ENCODE measurements around the gene USP37.

Gene USP37

DNA sequence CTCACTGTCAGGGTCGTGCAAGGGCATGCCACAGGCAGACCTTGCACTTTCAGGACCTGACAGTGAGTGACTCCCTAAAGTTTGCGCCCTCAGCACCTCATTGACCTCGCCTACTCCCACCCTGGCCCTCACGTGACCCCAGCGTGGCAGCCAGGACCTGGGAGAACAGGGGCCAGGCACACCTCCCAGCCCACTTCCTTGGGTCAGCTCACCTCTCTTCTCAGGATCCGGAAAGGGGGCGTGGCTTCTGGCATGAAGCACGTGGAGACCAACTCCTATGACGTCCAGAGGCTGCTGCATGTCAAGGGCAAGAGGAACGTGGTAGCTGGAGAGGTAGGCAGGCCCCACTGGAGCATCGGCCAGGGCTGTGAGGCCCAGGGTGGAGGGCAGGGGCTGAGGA lies 140.4 kb downstream of the USP37 start:
- no peak for DNase-seq

DNA sequence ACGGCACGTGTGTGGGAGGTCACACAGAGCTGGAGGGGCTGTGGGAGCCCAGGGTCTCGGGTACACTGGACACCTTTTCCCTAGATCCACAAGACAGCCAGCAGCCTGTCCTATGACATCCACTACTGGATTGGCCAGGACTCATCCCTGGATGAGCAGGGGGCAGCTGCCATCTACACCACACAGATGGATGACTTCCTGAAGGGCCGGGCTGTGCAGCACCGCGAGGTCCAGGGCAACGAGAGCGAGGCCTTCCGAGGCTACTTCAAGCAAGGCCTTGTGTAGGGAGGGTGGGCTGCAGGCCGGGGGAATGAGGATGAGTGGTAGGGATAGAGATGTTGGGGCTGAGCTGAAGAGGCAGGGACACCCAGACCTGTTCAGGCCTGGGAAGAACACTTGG lies 142.6 kb downstream of the USP37 start:
- DNase-seq, result no peak

DNA sequence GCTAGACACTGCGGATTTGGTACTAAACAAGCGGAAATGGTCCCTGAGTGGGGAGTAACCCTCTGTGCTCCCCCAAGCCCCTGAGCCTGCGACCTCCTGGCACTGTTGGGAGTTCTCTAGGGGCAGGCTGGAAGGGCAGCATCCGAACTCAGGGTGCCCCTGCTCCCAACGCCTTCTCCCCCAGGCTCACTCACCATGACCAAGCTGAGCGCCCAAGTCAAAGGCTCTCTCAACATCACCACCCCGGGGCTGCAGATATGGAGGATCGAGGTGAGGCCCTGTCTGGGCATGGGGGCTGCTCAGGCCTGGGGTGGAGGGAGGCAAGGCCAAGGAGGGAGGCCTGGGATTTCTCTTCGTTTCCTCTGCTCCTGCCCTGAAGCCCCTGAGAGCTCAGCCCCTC lies 144.6 kb downstream of the USP37 start:
- DNase-seq, result no peak

DNA sequence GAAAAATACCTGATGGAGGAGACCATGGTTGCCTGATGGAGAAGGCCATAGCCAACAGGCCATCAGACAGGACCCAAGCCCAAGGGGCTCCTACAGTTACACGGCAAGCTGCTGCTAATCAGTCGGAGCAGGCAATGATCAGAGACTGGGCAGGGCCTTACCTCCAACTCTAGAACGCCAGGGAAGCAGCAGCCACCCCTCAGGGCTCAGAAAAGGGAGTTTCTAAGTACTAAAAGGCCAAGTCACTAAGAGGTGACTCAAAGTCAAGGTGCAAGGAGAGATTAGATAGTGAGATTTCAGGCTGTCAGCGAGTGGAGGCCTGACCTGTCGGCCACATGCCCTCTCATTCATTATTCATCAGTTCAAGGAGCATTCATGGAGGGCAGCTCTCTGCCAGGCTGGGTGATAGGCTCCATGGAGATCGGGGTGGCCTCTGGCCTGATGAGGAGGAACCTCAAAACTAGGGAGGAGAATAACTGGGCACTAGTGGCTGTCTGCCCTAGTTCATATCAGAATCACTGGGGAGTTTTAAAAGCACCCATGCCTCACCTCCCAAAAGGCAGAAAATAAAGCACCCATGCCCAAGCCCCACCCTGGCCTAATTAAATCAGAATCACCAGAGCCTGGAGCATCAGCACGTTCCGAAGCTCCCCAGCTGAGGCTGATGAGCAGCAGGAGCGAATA lies 145.6 kb downstream of the USP37 start:
- no peak for DNase-seq

DNA sequence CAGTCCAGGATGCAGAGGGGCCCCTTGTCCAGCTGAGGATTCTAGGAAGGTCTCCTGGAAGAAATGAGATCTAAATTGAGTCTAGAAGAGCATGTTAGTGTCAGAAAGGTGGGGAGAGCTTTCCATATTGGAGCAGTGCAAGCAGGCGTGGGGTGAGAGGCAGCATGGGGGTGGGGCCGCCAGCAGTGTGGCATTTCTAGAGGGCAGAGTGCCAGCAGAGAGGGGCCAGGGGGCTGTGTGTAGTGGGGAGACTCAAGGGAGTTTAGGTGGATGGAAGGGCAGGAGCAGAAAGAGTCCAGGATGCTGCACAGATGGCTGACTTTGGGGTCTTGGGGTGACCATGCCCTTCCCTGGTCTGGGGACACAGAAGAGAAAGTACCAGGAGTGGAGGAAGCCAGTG lies 147.1 kb downstream of the USP37 start:
- DNase-seq, result no peak

DNA sequence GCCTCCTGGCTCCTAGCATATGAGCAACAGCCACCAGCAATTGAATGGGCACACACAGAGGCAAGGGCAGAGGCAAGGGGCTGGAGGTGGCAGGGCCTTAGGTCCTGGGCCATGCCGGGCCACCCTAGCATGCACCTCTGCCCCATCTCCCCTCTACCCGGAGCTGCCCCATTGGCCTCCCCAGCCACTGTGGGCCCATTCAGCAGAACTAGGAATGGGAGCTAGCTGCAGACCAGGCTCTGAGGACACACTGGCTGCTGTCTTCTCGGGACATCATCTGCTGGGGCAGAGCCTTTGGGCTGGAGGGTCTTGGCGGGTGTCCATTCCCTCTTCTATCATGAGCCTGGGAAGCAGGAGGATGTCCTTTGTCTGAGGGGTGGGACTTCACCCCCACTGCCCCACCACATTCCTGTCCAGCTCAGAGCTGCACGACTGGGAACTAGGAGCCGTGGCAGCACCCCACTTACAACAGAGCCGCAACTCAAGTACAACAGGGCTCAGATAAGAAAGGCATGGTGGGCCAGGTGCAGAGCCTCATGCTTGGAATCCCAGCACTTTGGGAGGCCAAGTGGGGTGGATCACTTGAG lies 148.4 kb downstream of the USP37 start:
- no peak for DNase-seq

DNA sequence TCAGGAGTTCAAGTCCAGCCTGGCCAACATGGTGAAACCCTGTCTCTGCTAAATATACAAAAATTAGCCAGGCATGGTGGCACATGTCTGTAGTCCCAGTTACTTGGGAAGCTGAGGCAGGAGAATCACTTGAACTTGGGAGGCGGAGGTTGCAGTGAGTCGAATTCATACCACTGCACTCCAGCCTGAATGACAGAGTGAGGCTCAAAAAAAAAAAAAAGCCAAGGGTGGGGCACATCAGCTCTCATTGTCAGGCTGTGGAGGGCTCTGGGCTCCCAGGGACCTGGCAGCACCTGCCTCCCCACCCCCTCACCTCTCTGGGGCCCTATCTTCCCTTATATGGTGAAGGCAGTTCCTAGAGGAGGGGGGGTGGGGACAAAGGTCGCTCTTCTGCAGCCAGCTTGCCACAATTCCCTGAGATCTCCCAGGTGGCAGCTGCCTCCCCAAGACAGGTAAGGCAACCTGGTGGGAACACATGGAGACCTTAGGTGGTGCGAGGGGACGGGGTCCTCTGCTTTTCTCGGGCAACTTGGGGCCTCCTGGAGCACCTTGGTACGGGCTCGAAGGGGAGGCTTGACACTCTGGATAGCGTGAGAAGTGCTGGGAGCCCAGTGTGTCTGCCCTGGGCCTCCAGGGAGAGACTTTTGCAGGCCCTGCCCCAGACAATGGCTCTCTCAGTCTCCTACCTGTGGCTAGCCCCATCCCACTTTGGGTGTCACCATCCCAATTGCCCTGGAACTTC lies 149.3 kb downstream of the USP37 start, which contains the start of gene VIL1:
Gene VIL1, plus strand, starts transcription at position 407 of the 742 bp plus-strand sequence. CDS start 4,656 bp downstream, outside the sequence.
- no peak for DNase-seq

DNA sequence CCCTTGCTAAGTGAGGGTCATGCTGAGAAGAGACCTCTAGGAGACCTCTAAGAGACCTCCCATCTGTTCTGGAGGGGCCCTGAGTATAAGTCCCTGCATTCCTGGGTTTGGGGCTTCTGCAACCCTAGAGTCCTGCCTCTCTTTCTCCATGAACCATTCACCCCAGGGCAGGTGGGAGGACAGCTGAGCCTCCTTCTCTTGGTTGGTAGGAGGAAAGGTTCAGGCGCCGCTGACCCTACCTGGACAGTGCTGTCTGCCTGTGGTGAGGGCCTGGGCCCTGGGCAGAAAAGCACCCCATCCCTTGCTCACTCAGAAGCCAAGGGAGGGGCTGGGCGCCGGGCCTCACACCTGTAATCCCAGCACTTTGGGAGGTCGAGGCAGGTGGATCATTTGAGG lies 149.8 kb downstream of the USP37 start:
- DNase-seq, result no peak

DNA sequence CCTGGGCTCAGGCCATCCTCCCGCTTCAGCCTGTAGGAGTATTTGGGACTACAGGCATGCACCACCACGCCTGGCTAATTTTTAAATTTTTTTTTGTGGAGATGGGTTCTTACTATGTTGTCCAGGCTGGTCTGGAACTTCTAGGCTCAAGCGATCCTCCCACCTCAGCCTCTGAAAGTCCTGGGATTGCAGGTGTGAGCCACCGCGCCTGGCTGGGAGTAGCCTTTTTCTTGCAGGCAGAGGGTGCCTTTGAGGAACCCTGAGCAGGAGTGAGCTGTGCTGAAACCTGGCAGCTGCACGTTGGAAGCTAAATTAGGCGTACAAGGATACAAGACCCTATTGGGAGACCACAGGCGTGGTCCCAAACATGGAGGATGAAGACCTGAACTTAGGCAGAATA lies 160.4 kb downstream of the USP37 start:
- DNase-seq, result no peak

DNA sequence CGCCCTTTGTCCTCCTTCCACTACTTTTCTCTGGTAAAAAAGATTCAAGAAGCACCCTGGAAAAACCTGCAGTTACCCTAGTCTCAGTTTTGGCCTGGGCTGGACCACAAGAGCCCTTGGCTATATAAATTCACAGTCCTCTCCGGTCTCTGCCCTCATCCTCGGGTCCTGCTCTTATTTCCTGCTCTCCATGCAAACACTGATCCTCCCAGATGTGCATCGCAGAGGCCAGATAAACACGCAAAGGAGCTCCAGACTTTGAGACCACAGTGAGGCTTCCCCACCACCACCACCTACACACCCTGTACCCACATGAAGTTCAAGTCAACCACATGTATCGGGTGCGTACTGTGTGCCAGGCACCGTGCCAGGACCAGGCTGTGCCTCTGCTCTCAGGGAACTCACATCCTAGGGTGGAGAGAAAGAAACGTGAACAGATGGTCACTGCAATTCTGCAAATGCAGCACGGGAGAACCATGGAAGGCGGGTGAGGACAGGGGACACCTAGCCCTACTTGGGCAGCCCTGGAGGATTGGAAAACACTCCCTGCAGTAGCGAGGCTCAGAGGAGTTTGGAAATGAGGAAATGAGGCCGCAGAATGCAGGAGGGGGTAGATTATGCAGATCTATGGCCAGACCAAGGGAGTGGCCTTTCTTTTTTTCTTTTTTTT lies 161.1 kb downstream of the USP37 start:
- DNase-seq, result peak; percentile 63 to 73

DNA sequence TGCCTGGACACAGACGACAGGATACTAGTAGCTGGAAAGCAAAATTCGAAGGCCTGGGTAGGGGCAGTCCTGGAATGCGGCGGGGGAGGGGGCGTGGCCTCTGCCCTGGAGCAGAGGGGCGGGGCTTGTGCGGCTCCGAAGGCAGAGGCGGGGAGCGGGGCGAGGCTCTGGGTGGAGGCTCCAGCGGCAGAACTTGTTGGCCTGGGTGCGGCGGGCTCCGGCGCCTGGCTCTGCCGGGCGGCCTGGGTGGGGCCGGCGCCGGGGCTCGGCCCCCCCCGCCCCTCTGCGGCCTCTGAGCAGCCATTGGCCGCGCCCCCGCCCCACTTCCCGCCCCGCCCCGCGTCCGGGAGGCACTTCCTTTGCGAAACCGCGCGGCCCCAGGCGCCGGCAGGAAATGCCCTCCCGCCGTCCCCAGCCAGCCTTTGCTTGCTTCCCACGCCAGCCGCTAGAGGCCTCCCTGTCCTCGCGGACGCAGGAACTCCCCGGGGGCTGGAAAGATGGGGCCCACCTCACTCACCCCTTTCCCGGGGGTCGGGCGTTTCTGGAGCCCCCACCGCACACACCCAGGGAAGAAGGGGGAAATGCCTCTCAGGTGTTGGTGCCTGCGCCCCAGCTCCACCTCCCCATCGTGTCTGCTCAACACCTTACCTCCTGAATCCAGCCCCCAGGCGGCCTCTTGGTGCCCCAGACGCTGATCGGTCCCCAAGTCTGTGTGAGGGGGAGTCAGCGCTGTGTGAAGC lies 161.8 kb downstream of the USP37 start:
- DNase-seq, result peak; percentile 91 to 98

DNA sequence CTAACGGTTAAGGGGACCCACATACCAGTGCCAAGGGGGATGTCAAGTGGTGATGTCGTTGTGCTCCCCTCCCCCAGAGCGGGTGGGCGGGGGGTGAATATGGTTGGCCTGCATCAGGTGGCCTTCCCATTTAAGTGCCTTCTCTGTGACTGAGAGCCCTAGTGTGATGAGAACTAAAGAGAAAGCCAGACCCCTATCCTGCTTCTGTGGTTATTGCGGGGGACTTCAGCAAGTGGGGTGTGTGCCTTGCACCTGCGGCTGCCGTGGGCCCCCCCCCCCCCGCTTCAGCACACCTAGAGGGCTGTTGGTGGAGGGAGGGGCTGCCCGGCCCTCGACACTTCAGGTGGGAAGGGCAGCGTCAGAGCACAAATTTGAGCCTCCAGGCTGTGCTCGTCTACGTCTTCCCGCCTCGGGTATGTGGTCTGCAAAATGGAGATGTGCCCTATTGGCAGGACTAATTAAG lies 162.4 kb downstream of the USP37 start:
- DNase-seq, result no peak

DNA sequence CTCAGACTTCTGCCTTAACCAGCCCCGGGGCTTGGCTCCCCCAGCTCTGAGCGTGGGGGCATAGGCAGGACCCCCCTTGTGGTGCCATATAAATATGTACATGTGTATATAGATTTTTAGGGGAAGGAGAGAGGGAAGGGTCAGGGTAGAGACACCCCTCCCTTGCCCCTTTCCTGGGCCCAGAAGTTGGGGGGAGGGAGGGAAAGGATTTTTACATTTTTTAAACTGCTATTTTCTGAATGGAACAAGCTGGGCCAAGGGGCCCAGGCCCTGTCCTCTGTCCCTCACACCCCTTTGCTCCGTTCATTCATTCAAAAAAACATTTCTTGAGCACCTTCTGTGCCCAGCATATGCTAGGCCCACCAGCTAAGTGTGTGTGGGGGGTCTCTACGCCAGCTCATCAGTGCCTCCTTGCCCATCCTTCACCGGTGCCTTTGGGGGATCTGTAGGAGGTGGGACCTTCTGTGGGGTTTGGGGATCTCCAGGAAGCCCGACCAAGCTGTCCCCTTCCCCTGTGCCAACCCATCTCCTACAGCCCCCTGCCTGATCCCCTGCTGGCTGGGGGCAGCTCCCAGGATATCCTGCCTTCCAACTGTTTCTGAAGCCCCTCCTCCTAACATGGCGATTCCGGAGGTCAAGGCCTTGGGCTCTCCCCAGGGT lies 162.9 kb downstream of the USP37 start:
- no peak for DNase-seq

DNA sequence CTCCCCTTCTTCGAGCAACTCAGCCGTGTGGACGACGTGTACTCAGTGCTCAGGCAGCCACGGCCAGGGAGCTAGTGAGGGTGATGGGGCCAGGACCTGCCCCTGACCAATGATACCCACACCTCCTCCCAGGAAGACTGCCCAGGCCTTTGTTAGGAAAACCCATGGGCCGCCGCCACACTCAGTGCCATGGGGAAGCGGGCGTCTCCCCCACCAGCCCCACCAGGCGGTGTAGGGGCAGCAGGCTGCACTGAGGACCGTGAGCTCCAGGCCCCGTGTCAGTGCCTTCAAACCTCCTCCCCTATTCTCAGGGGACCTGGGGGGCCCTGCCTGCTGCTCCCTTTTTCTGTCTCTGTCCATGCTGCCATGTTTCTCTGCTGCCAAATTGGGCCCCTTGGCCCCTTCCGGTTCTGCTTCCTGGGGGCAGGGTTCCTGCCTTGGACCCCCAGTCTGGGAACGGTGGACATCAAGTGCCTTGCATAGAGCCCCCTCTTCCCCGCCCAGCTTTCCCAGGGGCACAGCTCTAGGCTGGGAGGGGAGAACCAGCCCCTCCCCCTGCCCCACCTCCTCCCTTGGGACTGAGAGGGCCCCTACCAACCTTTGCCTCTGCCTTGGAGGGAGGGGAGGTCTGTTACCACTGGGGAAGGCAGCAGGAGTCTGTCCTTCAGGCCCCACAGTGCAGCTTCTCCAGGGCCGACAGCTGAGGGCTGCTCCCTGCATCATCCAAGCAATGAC lies 163.6 kb downstream of the USP37 start:
- DNase-seq, result no peak

DNA sequence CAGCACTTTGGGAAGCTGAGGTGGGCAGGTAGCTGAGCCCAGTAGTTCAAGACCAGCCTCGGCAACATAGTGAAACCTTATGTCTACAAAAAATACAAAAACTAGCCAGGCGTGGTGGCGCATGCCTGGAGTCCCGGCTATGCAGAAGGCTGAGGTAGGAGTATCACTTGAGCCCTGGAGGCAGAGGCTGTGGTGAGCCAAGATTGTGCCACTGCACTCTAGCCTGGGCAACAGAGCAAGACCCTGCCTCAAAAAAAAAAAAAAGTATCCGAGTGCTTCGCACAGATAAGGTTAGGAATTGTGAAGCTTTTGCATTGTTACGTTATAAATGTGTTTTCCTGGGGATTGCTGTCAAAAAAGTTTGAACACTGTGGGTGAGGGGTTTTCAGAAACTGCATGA lies 164.3 kb downstream of the USP37 start:
- no peak for DNase-seq

DNA sequence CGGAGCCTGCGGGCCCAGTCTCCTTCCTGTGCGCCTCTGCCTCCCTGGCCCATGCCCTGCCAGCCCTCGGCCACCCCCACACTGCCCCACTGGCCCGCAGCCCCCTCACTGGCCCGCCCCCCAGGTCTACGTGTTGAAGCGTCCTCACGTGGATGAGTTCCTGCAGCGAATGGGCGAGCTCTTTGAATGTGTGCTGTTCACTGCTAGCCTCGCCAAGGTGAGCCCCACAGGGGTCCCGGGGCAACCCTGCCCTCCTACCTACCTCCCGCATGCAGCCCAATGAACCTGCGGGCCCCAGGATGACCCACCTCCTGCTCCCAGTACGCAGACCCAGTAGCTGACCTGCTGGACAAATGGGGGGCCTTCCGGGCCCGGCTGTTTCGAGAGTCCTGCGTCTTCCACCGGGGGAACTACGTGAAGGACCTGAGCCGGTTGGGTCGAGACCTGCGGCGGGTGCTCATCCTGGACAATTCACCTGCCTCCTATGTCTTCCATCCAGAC lies 165.2 kb downstream of the USP37 start:
- DNase-seq, result no peak

DNA sequence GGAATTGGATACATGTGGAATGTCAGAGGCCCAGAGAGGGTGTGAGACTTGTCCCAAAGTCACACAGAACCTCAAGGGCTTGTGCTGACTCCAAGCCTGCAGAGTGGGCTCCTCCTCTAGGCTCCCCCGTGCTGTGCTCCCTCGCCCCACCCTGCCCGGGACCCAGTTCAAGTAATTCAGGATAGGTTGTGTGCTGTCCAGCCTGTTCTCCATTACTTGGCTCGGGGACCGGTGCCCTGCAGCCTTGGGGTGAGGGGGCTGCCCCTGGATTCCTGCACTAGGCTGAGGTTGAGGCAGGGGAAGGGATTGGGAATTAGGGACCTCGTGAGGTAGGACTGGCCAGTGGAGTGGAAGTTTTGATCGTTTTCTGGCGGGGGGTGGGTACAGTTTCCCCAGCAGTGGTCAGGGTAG lies 165.7 kb downstream of the USP37 start:
- DNase-seq, result no peak

DNA sequence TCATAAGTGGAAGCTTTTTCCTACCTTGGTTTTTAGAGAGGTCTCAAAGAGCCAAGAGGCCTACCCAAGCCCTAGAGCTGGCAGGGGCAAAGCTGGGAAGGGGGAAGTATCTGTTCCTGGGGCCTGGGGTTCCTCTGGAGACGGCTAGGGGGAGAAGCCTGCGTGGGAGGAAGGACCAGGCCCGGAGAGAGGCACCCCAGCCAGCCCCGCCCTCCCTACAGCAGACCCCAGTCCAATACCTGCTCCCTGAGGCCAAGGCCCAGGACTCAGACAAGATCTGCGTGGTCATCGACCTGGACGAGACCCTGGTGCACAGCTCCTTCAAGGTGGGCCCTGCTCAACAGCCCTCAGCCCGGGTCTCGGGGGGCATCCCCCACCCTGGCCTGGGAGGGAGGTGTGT lies 166.3 kb downstream of the USP37 start:
- DNase-seq, result no peak

DNA sequence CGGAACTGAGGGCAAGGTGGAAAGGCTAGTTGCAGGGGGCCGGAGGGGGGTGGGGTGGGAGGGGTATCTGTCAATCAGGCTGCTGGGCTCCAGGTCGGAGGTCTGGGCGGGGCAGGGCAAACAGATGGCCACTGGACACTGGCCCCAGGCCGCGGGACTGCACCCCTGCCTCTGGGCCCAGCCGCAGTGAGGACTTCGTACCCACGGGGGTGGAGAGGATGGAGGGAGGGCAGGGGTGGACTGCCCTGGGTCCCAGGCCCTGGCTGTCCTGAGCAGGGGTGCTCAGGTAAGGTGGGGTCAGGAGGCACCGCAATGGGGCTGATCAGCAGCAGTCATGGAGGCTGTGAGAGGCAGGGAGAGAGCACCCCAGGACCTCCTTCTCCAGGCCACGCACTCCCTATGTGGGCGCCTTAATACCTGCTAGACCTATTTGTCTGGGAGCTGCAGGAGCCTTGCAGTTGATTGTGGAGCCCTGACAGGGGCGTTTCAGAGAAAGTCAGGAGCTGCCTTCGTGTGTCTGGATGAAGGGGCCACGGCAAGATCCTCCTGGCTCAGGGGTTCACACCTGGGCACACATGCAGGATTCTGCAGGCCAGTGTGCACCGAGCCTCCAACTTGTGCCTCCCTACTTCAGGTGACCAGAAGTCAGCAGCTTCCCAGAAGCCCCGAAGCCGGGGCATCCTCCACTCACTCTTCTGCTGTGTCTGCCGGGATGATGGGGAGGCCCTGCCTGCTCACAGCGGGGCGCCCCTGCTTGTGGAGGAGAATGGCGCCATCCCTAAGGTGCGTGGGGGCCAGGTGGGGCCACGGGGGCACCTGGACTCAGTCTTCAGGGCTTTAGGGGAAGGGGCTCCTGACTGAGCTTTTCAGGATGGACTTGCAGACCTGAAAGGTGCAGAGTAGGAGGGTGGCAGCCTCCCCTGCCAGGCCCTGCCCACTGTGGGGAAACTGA lies 166.9 kb downstream of the USP37 start:
- DNase-seq, result no peak
